Activated CD4-positive, alpha-beta T cell treated with anti-CD3 and anti-CD28 coated beads for 1 hour (primary cell): Measurements from ENCODE around the gene EXOC3L1.
A peak's percentile ranks its signal among the peaks of the same experiment; 100 is the strongest.

Experiments
- DNase-seq: peaks from one replicate; pipeline ENCODE4 v3.0.0-alpha.2; 2020

EXOC3L1 gene

GRCh38 chr16:67181346-67181745 is 8.6 kb downstream of the EXOC3L1 start:
- DNase-seq: no peak

- no peak for DNase-seq
Observed at GRCh38 chr16:67180166-67180565, 9.8 kb downstream of the EXOC3L1 start.

GRCh38 chr16:67179421-67180080 is 10.4 kb downstream of the EXOC3L1 start:
- DNase-seq: no peak

GRCh38 chr16:67177743-67178699 is 11.9 kb downstream of the EXOC3L1 start:
- DNase-seq: no peak

- no peak for DNase-seq
Observed at GRCh38 chr16:67176662-67177061, 13.3 kb downstream of the EXOC3L1 start.

GRCh38 chr16:67174706-67175231 is 15.2 kb downstream of the EXOC3L1 start:
- no peak for DNase-seq

GRCh38 chr16:67173808-67174705 is 15.9 kb downstream of the EXOC3L1 start:
- peak; percentile 49 for DNase-seq

- DNase-seq: no peak
Observed at GRCh38 chr16:67173323-67173722, 16.6 kb downstream of the EXOC3L1 start.

- DNase-seq: no peak
Observed at GRCh38 chr16:67170949-67171649, 18.8 kb downstream of the EXOC3L1 start.

GRCh38 chr16:67170168-67170948 is 19.6 kb downstream of the EXOC3L1 start, which contains the start of gene NOL3:
Gene NOL3, plus strand, starts transcription at chr16:67170538.
- no peak for DNase-seq

- DNase-seq: no peak
Observed at GRCh38 chr16:67169642-67170167, 20.2 kb downstream of the EXOC3L1 start.

GRCh38 chr16:67169011-67169451 is 20.9 kb downstream of the EXOC3L1 start:
- DNase-seq: no peak

- DNase-seq: no peak
Observed at GRCh38 chr16:67167588-67167987, 22.3 kb downstream of the EXOC3L1 start.

GRCh38 chr16:67166598-67167168 is 23.3 kb downstream of the EXOC3L1 start:
- no peak for DNase-seq

- no peak for DNase-seq
Observed at GRCh38 chr16:67166110-67166547, 23.8 kb downstream of the EXOC3L1 start.

GRCh38 chr16:67165121-67166078 is 24.5 kb downstream of the EXOC3L1 start:
- no peak for DNase-seq

- no peak for DNase-seq
Observed at GRCh38 chr16:67164599-67165061, 25.3 kb downstream of the EXOC3L1 start, which contains the start of gene HSF4. Gene HSF4, plus strand, starts transcription at chr16:67164745. Its CDS starts 67 bp downstream, at chr16:67164812.

- DNase-seq: no peak
Observed at GRCh38 chr16:67163999-67164558, 25.9 kb downstream of the EXOC3L1 start.
